Fibroblast of skin of left biceps (primary cell): ENCODE data around the gene ZDHHC5.
A peak's percentile ranks its signal among the peaks of the same experiment; 100 is the strongest.

Source experiments
- DNase-seq, 2 experiments: peaks; one replicate each; pipeline ENCODE4 v3.0.0-alpha.2; 2013; ENCODE audit warnings: low read depth in 2 of 2

ZDHHC5 gene, protein sequence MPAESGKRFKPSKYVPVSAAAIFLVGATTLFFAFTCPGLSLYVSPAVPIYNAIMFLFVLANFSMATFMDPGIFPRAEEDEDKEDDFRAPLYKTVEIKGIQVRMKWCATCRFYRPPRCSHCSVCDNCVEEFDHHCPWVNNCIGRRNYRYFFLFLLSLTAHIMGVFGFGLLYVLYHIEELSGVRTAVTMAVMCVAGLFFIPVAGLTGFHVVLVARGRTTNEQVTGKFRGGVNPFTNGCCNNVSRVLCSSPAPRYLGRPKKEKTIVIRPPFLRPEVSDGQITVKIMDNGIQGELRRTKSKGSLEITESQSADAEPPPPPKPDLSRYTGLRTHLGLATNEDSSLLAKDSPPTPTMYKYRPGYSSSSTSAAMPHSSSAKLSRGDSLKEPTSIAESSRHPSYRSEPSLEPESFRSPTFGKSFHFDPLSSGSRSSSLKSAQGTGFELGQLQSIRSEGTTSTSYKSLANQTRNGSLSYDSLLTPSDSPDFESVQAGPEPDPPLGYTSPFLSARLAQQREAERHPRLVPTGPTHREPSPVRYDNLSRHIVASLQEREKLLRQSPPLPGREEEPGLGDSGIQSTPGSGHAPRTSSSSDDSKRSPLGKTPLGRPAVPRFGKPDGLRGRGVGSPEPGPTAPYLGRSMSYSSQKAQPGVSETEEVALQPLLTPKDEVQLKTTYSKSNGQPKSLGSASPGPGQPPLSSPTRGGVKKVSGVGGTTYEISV

DNA sequence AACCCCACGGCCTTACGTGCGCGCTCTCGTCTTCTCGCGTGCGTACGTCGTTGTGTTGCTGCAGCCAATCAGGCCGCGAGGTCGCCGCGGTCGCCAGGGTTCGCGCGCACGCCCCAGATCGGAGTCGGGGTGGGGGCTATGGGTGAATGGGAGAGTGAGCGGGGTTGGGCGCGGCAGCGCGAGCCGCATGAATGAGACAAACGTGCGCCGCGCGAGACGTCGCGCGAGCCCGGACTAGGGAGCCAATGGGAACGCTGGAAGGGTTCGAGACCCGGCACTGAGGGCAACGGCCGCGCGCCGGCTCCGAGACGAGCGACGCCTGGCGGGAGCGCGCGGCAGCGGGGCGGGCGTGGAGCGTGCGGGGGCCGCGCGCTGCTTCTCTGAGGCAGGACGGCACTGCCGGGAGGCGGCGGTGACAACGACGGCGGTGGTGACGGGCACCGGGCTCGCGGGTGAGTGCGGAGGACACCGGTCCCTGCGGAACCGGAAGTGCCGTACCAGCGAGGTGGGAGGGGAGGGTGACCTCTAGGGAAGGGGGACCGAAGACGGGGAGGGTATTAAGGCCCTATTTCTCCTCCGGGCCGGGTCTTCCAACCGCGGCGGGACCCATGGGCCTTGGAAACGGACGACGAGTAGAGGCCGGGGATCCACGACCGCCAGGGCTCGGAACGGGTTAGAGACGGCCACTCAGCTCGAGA is at the start of gene ZDHHC5:
TSS of gene ZDHHC5 (plus strand) at position 379 of the 698 bp plus-strand sequence. CDS start 4,977 bp downstream, outside the sequence.
- DNase-seq: peak; percentile 99

DNA sequence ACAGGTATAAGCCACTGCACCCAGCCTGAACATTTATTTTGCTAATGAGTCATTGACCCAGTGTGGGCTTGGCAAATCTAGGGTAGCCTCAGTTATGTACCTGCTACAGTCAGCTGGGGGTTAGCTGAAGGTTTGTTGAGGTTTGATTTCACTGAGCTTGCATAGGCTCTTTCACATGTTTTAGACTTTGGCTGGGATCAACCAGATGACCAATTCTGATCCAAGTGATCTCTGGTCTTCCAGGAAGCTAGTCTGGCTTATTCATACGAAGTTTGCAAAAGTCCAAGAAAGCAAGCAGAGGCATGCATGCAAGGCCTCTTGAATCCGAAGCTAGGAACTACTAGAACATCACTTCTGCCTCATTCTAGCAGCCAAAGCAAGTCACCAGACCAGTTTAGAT is 49.5 kb upstream of the ZDHHC5 start:
- no peak for DNase-seq

DNA sequence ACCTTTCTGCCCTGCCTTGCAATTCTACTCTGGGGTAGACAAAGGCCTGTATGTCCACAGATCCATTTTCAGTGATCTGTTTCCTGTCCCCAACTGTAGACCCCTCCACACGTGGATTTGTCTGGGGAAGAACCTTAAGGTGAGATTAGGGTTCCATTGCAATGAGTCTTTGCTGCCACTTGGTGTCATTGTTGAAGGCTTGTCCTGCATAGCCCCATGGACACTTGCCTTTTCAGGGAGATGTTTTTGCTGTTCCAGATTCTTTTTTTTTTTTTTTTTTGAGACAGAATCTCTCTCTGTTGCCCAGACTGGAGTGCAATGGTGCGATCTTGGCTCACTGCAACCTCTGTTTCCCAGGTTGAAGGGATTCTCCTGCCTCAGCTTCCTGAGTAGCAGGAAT is 48.6 kb upstream of the ZDHHC5 start:
- no peak for DNase-seq

DNA sequence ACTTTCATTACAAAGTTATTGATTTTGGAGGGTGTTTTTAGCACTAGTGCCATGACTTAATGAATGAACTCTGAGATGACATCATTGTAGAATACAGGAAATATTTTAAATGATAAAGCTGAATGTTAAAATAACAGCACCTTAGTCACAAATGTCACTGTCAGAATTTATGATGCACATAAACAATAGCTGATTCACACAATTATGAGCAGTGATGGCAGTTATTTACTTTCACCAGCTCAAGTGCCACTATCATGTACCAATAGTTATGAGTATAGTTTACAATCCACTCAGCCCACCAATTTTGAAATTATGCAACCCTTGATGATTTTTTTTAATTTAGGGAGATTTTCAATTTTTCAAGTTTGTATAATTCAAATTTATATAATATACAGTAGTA is 47.4 kb upstream of the ZDHHC5 start:
- no peak for DNase-seq

DNA sequence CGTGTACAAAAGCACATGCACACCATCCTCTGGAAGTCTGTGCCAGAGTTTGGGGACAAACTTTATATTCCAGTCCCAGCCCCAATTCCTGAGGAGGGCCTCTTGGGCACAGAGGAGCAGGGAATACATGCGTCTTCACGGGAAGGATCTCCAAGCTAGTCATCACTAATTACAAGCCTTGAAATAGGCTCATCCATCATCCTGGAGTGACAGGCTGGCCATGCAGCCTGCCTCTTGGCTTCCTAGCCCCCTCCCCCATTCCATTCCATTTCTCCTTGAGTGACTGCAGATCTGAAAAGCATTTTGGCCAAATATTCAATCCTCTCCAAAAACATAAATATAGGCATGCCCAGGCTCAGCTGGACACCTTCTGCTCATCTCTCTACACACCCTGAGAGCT is 45.7 kb upstream of the ZDHHC5 start:
- no peak for DNase-seq

DNA sequence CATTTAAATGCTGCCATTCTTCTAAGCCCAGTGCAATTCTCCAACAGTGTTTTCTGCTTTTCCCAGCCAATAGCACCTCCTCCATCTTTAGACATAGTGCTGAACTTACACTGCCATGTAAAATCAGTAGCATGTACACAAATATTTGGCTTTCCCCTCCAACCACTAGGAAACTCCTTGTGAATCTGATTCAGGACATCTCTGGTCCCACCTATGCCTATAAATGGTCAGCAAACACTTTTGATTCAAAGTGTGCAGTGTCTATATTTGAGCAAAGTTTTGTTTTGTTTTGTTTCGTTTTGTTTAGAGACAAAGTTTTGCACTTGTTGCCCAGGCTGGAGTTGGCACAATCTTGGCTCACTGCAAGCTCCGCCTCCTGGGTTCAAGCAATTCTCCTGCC is 43.0 kb upstream of the ZDHHC5 start:
- DNase-seq: no peak

DNA sequence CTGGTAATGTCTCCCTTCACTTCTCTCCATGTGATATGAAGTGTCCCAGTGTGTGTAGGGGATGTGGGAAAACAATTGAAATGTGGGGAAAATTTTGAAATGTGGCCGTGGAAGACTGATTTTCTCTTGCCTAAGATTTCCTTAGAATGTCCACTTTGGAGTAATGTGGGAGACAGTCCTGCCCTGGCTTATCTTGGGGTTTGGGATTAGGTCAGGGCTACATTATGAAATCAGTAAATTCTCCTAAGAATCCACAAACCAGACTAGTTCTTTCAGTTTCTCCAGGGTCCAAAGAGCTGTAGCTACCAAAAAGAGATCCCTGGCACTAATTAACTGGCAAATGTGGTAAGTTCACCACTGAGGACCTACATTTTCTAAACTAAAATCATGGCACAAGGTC is 41.0 kb upstream of the ZDHHC5 start:
- DNase-seq: no peak

DNA sequence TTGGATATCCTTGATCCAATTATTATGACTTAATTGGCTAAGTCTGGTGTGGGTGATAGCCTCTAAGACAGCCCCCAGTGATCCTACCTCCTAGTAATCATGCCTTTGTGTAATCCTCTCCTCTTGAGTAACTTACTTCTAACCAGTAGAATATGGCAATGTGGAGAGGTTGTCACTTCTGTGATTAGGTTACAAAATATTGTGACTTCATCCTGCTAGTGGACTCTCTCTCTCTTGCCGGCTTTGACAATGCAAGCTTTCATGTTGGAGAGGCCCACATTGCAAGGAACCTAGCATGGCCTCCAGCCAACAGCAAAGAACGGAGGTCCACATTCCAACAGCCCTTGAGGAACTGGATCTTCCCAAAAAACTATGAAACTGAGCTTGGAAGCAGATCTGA is 37.7 kb upstream of the ZDHHC5 start:
- no peak for DNase-seq

DNA sequence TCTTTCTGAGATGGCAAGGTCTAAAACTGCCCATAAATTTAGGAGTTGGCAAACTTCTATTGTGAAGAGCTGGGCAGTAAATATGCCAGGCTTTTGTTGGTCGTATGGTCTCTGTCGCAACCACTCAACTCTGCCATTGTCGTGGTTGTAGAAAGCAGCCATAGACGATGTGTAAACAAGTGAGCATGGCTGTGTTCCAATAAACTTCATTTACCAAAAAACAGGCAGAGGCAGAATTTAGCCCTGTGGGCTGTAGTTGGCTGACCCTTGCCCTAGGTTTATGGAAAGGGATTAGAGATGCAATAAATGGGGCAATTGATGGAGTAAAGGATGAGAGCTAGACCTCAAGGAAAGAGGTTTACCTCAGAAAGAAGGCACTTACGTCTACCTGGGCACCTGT is 35.8 kb upstream of the ZDHHC5 start:
- no peak for DNase-seq

DNA sequence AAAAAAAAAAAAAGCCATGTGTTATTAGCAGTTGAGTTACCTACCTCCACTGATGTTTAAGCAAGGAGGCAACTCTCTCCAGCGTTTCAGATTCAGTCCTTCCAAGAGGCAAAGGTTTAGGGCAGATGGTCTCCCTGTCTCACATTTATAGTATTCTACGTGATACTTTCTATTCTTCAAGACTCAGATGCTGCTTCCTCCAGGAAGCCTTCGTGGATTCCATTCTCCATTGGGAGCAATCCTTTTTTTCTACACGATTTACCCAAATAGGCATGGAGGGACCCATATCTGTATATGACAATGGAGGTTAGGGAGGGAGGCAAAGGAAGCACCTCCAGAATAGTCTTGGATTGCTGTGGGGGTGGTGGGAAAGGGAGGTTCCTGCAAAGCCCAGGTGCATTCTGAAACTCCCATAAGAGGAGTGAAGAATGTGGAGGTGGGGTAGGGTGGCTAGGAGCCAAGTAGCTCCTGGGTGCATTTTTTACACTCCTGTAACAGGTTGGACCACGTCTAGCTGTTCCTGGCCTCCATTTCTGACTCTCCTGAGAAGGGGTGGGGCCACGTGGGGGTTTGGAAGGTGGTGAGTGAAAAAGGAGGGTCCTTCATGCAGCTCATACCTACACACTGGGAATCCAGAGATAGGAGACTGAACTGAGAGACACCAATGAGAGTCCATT is 34.4 kb upstream of the ZDHHC5 start:
- DNase-seq: no peak

DNA sequence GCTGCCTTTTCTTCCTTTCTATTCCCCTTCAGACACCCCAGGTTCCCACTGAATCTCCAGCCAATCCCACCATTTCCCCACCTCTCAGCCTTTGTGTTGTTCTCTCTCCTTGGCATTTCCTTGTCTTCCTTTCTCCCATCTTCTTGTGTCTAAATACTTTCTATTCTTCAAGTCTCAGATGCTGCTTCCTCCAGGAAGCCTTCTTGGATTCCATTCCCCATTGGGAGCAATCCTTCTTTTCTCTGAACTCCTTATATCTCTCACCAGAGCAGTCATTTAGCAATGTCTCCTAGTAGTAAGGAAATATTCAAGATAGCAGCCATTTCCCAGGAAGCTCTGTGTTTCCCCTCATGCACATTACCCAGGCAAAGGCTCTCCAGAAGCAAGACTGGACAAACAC is 33.6 kb upstream of the ZDHHC5 start:
- DNase-seq: no peak

DNA sequence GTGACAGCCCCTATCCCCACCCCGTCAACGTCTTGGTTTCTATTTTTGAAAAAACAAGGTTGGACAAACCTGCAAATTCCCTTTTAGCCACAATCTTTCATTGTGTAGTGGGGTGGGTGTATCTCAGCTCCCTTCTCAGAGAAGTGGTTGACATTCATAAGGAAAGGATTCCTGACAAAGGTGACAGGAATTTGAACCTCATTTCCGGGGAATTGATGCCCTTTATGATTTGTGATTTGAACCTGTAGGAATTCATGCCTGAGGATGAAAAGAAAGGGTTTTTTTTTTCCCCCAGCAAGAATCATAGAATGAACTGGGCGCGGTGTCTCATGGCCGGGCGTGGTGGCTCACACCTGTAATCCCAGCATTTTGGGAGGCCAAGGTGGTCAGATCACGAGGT is 32.7 kb upstream of the ZDHHC5 start:
- no peak for DNase-seq

DNA sequence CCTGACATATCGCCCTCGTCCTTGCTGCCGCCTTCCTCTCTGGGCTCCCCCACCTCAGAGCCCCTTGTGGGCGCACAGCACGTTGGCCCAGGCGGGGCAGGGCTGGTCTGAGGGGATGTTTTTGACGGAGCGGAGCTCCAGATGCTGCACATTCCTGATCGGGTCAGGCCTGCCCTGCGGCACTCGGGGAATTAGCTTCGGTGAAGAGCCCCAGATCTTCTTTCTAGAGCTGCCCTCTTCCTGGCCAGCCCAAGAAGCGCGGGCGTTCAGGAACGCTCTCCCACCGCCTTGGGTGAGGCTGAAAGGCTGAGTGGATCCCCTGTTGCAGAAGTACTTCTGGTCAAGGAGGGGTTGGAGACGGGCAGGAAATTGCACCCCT is 30.3 kb upstream of the ZDHHC5 start:
- DNase-seq: no peak

DNA sequence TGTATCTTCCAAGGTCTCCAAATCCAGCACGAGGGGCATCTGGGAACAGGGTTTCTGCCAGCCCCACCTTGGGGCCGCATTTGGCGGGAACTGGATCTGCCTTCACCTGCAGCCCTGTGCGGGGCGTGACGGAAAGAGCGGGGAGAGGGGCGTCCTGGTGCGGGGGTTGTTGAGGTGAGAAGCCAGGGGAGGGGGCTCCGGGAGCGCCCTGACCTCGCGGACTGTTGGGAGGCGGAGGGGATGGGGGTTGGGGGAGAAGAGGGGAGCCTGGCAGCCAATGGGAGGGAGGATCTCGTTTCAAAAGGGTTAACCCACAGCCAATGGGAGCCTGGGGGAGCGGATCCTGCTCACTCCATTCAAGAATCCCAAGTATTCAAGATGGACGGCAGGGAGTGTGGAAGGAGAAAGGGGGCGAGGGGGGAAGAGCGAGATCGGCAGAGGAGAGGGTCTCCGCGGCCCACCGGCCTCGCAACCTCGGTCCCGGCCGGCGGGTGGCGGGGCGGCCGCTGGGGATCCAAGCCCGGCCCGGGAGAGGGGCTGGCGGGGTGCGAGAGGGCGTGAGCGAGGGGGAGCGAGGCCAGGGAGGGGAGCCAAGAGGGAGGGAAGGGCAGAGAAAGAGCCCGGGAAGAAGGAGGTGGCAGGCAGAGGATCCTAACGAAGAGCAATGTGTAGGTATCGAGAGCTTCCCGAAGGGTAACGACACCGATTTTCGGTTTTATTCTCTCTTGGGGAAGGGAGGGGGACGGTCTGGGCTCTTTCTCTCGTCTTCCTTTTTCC is 29.7 kb upstream of the ZDHHC5 start:
- peak; percentile 70 to 75 for DNase-seq

DNA sequence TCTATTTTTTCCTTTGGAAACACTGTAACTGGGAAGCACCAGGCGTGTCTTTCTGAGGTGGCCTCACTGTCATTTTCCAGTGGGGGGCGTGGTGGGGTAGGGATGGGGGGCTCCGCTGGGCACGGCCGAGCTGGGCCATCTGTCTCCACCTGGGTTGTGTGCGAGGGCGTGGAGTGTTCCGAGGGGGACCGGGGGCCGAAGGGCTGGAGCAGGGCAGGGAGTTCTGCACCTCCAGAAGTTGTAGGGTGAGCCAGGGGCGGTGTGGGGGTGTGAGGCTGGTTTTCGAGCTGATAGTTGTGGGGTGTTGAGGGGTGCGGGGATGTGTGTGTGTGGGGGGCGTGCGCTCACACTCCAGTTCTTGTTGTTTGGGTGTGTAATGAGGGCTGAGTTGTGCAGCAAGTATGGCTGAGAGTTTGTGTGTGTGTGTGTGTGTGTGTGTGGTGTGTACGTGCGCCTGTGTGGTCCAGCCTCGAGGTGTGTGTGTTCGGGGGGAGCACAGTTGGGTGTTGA is 29.0 kb upstream of the ZDHHC5 start:
- no peak for DNase-seq

DNA sequence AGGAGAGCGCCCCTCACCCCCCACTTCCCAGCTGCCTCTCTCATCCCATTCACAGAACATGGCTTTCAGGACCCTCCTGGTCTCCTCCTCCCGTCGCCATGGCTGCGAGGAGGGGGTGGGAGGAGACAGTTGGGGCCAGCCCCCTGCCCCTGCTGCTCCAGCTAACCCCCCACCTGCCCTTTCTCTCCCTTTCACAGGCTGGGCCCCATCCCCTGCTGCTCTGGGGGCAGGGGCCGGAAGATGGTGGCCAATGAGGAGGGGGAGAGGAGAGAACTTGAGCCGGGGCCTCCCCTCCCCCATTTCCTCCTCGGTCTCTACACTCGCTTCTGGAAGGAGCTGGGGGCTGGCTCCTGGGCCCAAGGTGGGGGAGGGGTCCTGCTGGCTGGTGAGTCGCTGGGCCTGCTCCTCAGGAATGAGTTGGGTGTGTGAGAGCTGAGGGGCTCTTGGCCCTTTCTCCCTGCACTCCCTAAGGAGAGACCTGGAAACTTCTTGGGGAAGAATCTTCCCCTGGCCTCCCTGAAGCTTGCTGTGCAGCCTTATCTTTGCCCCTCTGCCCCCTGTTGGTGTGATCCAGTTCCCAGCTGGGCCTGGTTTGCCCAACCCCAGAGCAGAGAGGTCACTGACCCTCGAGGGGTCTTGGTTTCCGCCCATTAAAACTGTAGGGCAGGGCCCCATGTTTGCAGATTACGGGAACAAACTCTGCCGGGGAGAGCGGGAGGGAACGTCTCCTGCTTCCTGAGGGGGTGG is 28.4 kb upstream of the ZDHHC5 start:
- DNase-seq: peak; percentile 80 to 85

DNA sequence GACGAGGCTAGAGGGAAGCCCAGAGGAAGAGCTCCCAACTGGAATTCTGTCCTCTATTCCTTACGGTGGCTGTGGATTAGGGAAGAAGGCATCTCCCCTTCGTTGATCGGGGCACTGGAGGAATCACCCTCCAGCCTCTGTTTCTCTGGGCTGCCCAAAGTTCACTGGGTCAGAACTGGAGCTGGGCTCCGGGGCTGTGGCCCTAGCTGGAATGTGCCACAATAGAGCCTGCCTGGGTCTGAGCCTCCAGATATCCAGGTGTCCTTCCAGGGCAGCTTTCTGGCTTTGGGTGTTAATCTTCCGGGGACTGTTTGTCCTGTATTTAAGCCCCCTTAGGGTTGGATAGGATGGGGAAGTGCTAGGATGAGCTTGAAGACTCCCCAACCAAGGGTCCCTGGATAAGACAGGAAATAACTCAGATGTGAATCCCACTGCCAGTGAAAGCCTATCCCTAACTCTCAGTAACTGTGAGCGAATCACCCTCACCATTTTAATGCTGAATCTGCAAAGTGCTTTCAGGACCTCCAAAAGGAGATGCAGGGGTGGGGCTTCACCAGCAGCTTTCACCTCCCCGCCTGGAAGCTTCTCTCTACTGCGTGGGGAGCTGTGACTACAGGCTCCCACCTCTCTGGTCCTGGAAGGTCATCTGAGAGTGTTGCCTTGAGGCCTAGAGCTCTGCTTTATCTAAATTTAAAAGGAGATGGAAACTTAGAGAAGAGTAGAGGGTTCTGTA is 27.7 kb upstream of the ZDHHC5 start:
- DNase-seq: no peak

DNA sequence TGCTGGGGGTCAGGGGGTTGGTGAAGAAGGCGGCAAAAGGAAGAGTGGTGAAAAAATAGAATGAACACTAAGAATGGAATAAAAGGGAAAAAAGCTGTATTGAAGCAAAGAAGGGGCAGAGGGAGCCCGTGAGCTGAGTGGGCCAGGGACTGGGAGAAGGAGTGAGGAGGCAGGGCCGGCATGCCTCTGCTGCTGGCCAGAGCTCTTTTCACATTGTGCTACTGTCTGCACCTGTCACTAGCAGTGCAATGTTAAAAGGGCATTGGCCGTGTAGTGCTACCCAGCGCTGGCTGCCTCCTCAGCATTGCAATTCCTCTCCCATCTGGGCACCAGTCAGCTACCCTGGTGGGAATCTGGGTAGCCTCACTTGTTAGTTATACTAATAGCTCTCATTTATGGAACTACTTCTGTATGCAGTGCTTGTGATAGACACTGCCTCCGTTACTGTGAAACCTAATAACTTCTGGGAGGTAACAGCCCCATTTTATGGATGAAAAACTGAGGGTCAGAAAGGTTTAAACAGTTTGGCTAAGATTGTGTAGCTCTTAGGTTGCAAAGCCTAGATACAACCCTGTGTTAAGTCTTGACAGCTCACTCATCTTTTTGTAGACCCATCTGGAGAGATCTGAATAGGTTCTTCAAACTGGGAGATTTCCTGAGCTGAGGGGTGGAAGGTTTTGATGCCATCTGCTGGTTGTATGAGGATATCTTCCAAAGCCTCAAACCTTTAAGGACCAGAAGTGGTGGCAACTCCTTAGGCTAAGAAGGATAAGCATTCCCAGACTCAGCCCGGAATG is 26.7 kb upstream of the ZDHHC5 start:
- no peak for DNase-seq

DNA sequence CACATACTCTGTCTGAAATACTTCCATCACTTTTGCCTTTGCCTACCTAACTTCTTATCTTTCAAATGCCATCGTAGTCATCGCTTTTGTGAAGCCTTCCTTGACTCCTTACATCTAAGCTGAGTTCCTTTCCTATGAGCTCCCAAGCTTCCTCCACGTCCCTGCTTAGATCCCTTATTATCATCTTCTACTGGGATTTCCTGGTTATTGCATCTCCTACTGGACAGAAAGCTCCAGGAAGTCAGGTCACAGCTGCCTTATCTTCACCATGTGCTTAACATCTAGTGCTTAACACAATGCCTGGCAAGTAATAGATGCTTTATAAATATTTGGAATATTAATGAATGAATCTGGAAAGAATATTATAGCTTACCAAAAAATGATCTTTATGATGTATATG is 24.1 kb upstream of the ZDHHC5 start:
- DNase-seq: no peak
